K562 (cell line): ENCODE measurements around the gene CHST14. TPM values are rescaled to one million over a fixed set of nuclear protein-coding genes. Genes with fewer than 3 reads are reported as not detected.

Experiments
- ATAC-seq: fragments of 200-7000 bp; cut with Tn5 transposase; 3 replicates; pipeline ENCODE4 v1.9.1; 2020; ENCODE audit warnings: moderate library complexity
- BruUV-seq: library from RNA; stranded (reverse); fragments of 400-500 nt; replicated peaks from 2 replicates; lab custom pipeline; 2021; lab: Mats Ljungman, UMichigan
- CTCF ChIA-PET: fragments of 300-600 bp; formaldehyde crosslinking; extraction: SDS; loops from one replicate; lab custom pipeline; 2021; ENCODE audit warnings: low intra/inter-chr PET ratio; lab: Yijun Ruan, JAX
- POLR2A ChIA-PET: fragments of 300-600, 350-650 bp; sonication (Branson Sonifier 250); formaldehyde crosslinking; extraction: SDS; loops from one replicate; lab custom pipeline; 2021; ENCODE audit warnings: antibody characterized with exemption, inconsistent platforms; lab: Yijun Ruan, JAX
- DNase-seq, 4 experiments: peaks; one replicate each; pipeline versions ENCODE4 v3.0.0 to v3.0.0-alpha.2; 2011 to 2018; ENCODE audit warnings: low spot score in 3 of 4, mixed read lengths in 3 of 4; ENCODE audit errors: extremely low read depth in 1 of 4
- FAIRE-seq: peaks from 2 replicates; lab custom pipeline; 2011; peaks lifted over from hg19 to GRCh38; lab: Jason Lieb, UNC
- H2AFZ ChIP-seq: 2 replicates; pipeline ENCODE4 v1.6.0; 2011; ENCODE audit warnings: low read depth, low read length, control low read depth, inconsistent platforms
- H3K27ac ChIP-seq: fragments of 200-600 bp; 3 replicates; pipeline ENCODE4 v1.8.0; 2011; ENCODE audit warnings: low read depth, mild to moderate bottlenecking, control low read depth, inconsistent platforms, low read length, moderate library complexity, mixed read lengths; ENCODE audit errors: extremely low read depth
- H3K27me3 ChIP-seq, 2 experiments: fragments of 300-600 bp in 1 of 2; 2 replicates in 1 of 2; 3 replicates in 1 of 2; pipeline versions ENCODE4 v1.6.0 to v1.8.0; 2011; ENCODE audit warnings: inconsistent platforms in 2 of 2, low read length in 2 of 2, mild to moderate bottlenecking in 1 of 2, mixed read lengths in 1 of 2, moderate library complexity in 1 of 2; ENCODE audit not compliant: control insufficient read depth in 2 of 2, insufficient read depth in 2 of 2
- H3K36me3 ChIP-seq: fragments of 300-600 bp; 3 replicates; pipeline ENCODE4 v1.8.0; 2011; ENCODE audit warnings: mild to moderate bottlenecking, low read length, inconsistent platforms; ENCODE audit not compliant: control insufficient read depth, insufficient read depth
- H3K4me1 ChIP-seq, 2 experiments: fragments of 200-600 bp in 1 of 2; replicated peaks in 1 of 2; 2 replicates in 1 of 2; 3 replicates in 1 of 2; pipeline versions ENCODE4 v1.5.1 to v1.8.0; 2011; ENCODE audit warnings: inconsistent platforms in 2 of 2, low read length in 2 of 2, mild to moderate bottlenecking in 1 of 2, mixed read lengths in 1 of 2, moderate library complexity in 1 of 2; ENCODE audit not compliant: control insufficient read depth in 2 of 2, insufficient read depth in 2 of 2
- H3K4me2 ChIP-seq: 2 replicates; pipeline ENCODE4 v1.6.1; 2011; ENCODE audit warnings: low read length, control low read depth, inconsistent platforms, mixed read lengths; ENCODE audit not compliant: insufficient read depth
- H3K4me3 ChIP-seq: fragments of 200-600 bp; sonication (generic), shearing (Covaris generic); 2 replicates; pipeline ENCODE4 v1.5.1; 2016; ENCODE audit warnings: control low read depth, inconsistent platforms
- H3K79me2 ChIP-seq: fragments of 200-600 bp; 3 replicates; pipeline ENCODE4 v1.8.0; 2011; ENCODE audit warnings: low read length, inconsistent platforms; ENCODE audit not compliant: control insufficient read depth, insufficient read depth
- H3K9ac ChIP-seq, 2 experiments: 2 replicates each; pipeline versions ENCODE4 v1.6.0 to v1.6.1; 2011; ENCODE audit warnings: low read depth in 2 of 2, low read length in 2 of 2, control low read depth in 1 of 2, inconsistent platforms in 1 of 2, mild to moderate bottlenecking in 1 of 2, mixed read lengths in 1 of 2; ENCODE audit not compliant: insufficient read depth in 1 of 2
- H3K9me1 ChIP-seq: one replicate; pipeline ENCODE4 v1.6.0; 2011; ENCODE audit warnings: inconsistent platforms, mild to moderate bottlenecking, low read length, moderate library complexity; ENCODE audit not compliant: control insufficient read depth, insufficient read depth
- H3K9me3 ChIP-seq: replicated peaks from 2 replicates; pipeline ENCODE4 v1.5.1; 2011; ENCODE audit warnings: low read depth, low read length, inconsistent platforms; ENCODE audit not compliant: control insufficient read depth, insufficient read depth
- H4K20me1 ChIP-seq: replicated peaks from 2 replicates; pipeline ENCODE4 v1.6.1; 2011; ENCODE audit warnings: low read length, inconsistent platforms, mixed read lengths; ENCODE audit not compliant: control insufficient read depth, insufficient read depth
- EWSR1 ChIP-seq: fragments of 450-650 bp; IDR thresholded peaks from 2 replicates; pipeline ENCODE4 v1.6.1; 2018; ENCODE audit warnings: borderline replicate concordance, mild to moderate bottlenecking, low read depth, moderate library complexity; ENCODE audit not compliant: partially characterized antibody
- GABPA ChIP-seq: fragments of 200-800 bp; sonication (Bioruptor generic); conservative IDR thresholded peaks from 2 replicates; pipeline ENCODE4 v1.6.1; 2016; ENCODE audit warnings: low read depth, missing genetic modification characterization, missing compliant biosample characterization
- HSF4 ChIP-seq: fragments of 250-450 bp; sonication (Bioruptor Pico); IDR thresholded peaks from 2 replicates; pipeline ENCODE4 v2.1.2; 2022; ENCODE audit warnings: mild to moderate bottlenecking, moderate library complexity, borderline replicate concordance
- NCOA6 ChIP-seq: fragments of 450-650 bp; IDR thresholded peaks from 2 replicates; pipeline ENCODE4 v1.6.1; 2017; ENCODE audit warnings: mild to moderate bottlenecking
- SMARCA4 ChIP-seq: fragments of 450-650 bp; IDR thresholded peaks from 2 replicates; pipeline ENCODE4 v1.6.1; 2016
- SNIP1 ChIP-seq: fragments of 450-650 bp; IDR thresholded peaks from 2 replicates; pipeline ENCODE4 v1.7.1; 2017; ENCODE audit warnings: low read depth, mild to moderate bottlenecking
- WGBS: fragments of 100-300 bp; shearing (Covaris generic); methylation state at CpG from one replicate; pipeline ENCODE4 v1.1.6; 2016; ENCODE audit warnings: low coverage, mixed read lengths; ENCODE audit not compliant: insufficient coverage; ENCODE audit errors: missing lambda C conversion rate; 5-methylcytosine and 5-hydroxymethylcytosine counted together
- in situ Hi-C: fragments of 300-500 bp; cut with MboI; formaldehyde crosslinking; loops from 4 replicates; pipeline ENCODE4 v1.15.0; 2018; ENCODE audit warnings: inconsistent platforms, mixed read lengths
- intact Hi-C: fragments of 100-400 bp; cut with micrococcal nuclease; formaldehyde crosslinking; loops from 2 replicates; pipeline ENCODE4 v1.14.2; 2022
- polyA plus RNA-seq, 8 experiments: library from polyadenylated mRNA; depleted of rRNA in 4 of 8; stranded (reverse) in 5 of 8; unstranded in 3 of 8; fragments of >200 nt; fragmentation: Nextera tagmentation in 2 of 8; fragmentation: Illumina TruSeq in 1 of 8; extraction: Ambion mirVana in 2 of 8; extraction: Trizol in 1 of 8; gene quantifications; 2 replicates each; pipeline versions ENCODE4 v1.2.1 to v1.2.3, GENCODE V29; 2011 to 2014; ENCODE audit warnings: inconsistent platforms in 1 of 8, missing spikeins in 1 of 8
- total RNA-seq, 7 experiments: library from RNA; depleted of rRNA in 6 of 7; stranded (reverse); fragments of >200 nt in 6 of 7; fragmentation: Illumina TruSeq in 2 of 7; extraction: Trizol in 2 of 7; gene quantifications; 2 replicates each; pipeline versions ENCODE4 v1.2.1 to v1.2.3, GENCODE V29; 2011 to 2021; ENCODE audit warnings: low replicate concordance in 1 of 7

The CHST14 gene
- total and polyA plus RNA-seq, 9 of the 15 experiments (the other 6 are each of a cell fraction or from before 2014, with no cell fraction given) = 1.6 to 12.1 (median 4.5) TPM

- 72% methylated on average over 9 of the region's 9 CpGs for WGBS
- H3K4me3 ChIP-seq = no peak overlapping the region
- TF ChIP-seq NCOA6 (no peak), EWSR1 (no peak), HSF4 (CRISPR knock-in tag) (no peak), GABPA (tag) (no peak), SMARCA4 (no peak)
- H3K4me1 ChIP-seq = peaks cover 26 to 29% of the 10 kb centered on the region in 2 experiments
- H4K20me1 ChIP-seq = peaks cover 40% of the 10 kb centered on the region
- H3K79me2 ChIP-seq = peaks cover 89% of the 10 kb centered on the region
- CTCF ChIA-PET = interaction anchor here (0.6 kb wide), 1 partner anchor 43 kb away, joined by 3 read pairs; no protein-coding TSS in a partner anchor
- ATAC-seq = no peak
- BruUV-seq = no TSS peak
- POLR2A ChIA-PET = interaction anchor here (0.5 to 8.4 kb wide), 2 partner anchors 8 to 40 kb away, joined by 3 to 89 read pairs; no protein-coding TSS in a partner anchor
- peaks cover 4% of the 10 kb centered on the region for H3K9me1 ChIP-seq
- no peaks in the 10 kb centered on the region for H3K9me3 ChIP-seq
- FAIRE-seq = no peak
- no peak overlapping the region for H2AFZ ChIP-seq
- H3K27ac ChIP-seq = no peak overlapping the region
- H3K36me3 ChIP-seq = peaks cover 30% of the 10 kb centered on the region; the same call in 2 of the 3 replicates
- in situ Hi-C loops = no loop called here
- no peaks in the 10 kb centered on the region for H3K27me3 ChIP-seq
- H3K4me2 ChIP-seq = no peak overlapping the region
- no peak for DNase-seq
- intact Hi-C loops = no loop called here
- peak overlapping the region in 1 of 2 experiments; percentile 1; a peak in 1 of 4 replicates for H3K9ac ChIP-seq
Observed at GRCh38 chr15:40445421-40445922, 25.3 kb upstream of the CHST14 start.

- intact Hi-C loops = no loop called here
- Histone ChIP-seq H3K27ac (no peak overlapping the region), H3K9me1 (peaks cover 4% of the 10 kb centered on the region), H3K4me3 (no peak overlapping the region)
- CTCF ChIA-PET = no interaction called here
- DNase-seq = no peak
- WGBS = 75% methylated on average over 3 of the region's 3 CpGs
- TF ChIP-seq SNIP1 = no peak
- TF ChIP-seq, all 486 proteins: peak for 0
- FAIRE-seq (no peak), ATAC-seq (no peak)
- Histone ChIP-seq H4K20me1 (peaks cover 44% of the 10 kb centered on the region), H3K9ac (peak overlapping the region in 1 of 2 experiments; percentile 78; a peak in 2 of 4 replicates), H3K27me3 (no peaks in the 10 kb centered on the region), H3K36me3 (peaks cover 30% of the 10 kb centered on the region; the same call in 2 of the 3 replicates), H3K79me2 (peaks cover 92% of the 10 kb centered on the region), H3K4me1 (peaks cover 26 to 29% of the 10 kb centered on the region in 2 experiments), H3K4me2 (no peak overlapping the region), H3K9me3 (no peaks in the 10 kb centered on the region), H2AFZ (no peak overlapping the region)
- in situ Hi-C loops = no loop called here
- POLR2A ChIA-PET = interaction anchor here (8.4 kb wide), 1 partner anchor 7 kb away, joined by 89 read pairs; no protein-coding TSS in a partner anchor
- BruUV-seq = no TSS peak
Observed at GRCh38 chr15:40446144-40446543, 24.6 kb upstream of the CHST14 start.
